IPS-15b (cell line): ENCODE results near the gene CP.
"Not testable (repeated sequence)": the region's sequence is repeated elsewhere in the genome, so short reads cannot be mapped to it uniquely, and the experiment has no call there.

ENCODE experiments used
- H3K27me3 ChIP-seq: one replicate; pipeline ENCODE4 v1.6.1; 2013; ENCODE audit warnings: low read length; ENCODE audit not compliant: control insufficient read depth, insufficient read depth
- H3K36me3 ChIP-seq: one replicate; pipeline ENCODE4 v1.6.1; 2013; ENCODE audit warnings: low read length; ENCODE audit not compliant: control insufficient read depth, insufficient read depth
- H3K4me1 ChIP-seq: one replicate; pipeline ENCODE4 v1.6.1; 2013; ENCODE audit warnings: mild to moderate bottlenecking, low read length; ENCODE audit not compliant: control insufficient read depth, insufficient read depth
- H3K4me3 ChIP-seq: one replicate; pipeline ENCODE4 v1.5.1; 2013; ENCODE audit warnings: low read depth, low read length
- H3K9ac ChIP-seq: one replicate; pipeline ENCODE4 v1.6.1; 2013; ENCODE audit warnings: low read depth, mild to moderate bottlenecking, low read length
- H3K9me3 ChIP-seq: one replicate; pipeline ENCODE4 v1.6.1; 2013; ENCODE audit warnings: mild to moderate bottlenecking, low read length; ENCODE audit not compliant: control insufficient read depth, insufficient read depth

Gene CP

DNA sequence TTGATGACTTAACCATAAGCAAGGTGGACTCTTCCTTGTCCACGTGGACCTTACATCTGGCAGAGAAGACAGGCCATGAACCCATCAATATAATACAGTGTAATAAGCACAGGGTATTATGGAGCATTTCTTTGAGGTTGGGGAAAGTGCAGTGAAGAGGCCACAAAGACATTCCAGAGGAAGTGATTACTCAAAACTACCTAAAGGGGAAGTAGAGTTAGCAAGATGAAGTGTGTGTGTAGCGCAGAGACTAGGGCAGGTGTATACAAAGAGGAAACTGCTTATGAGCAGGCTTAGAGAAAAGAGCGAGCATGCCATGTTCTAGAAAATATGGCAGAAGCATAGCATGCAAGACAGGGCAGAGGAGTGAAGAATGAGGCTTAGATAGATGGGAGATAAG, 17.9 kb downstream of the CP start:
- H3K9ac ChIP-seq = no peak overlapping the region
- no peaks in the 10 kb centered on the region for H3K9me3 ChIP-seq
- no peaks in the 10 kb centered on the region for H3K36me3 ChIP-seq
- H3K4me3 ChIP-seq = no peak overlapping the region
- H3K27me3 ChIP-seq = no peaks in the 10 kb centered on the region
- H3K4me1 ChIP-seq = peaks cover 13% of the 10 kb centered on the region

GRCh38 chr3:149199474-149199873, 22.2 kb downstream of the CP start:
- Histone ChIP-seq H3K9me3 (no peaks in the 10 kb centered on the region), H3K4me3 (no peak overlapping the region), H3K27me3 (no peaks in the 10 kb centered on the region), H3K9ac (no peak overlapping the region), H3K36me3 (no peaks in the 10 kb centered on the region), H3K4me1 (peaks cover 29% of the 10 kb centered on the region)

DNA sequence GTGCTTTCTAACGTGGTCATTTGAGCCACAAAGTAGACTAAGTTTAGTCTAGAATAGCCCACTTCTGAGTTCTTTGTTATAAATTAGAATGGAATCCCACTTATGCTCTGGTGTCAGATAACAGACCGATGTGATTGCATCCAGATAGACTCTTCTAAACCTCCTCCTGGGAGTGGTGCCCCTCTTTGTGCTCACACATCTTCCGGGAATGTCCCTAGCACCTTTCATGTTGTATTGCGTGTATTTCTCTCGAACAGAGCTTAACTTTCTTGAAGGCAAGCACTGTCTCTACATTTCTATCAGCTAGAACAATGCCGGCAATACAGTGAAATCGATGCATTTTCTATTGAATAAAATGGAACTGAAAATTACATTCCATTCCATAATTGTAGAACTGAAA, 23.0 kb downstream of the CP start:
- Histone ChIP-seq H3K4me1 (peaks cover 29% of the 10 kb centered on the region), H3K36me3 (no peaks in the 10 kb centered on the region), H3K4me3 (peak overlapping the region; percentile 9), H3K9ac (no peak overlapping the region), H3K9me3 (no peaks in the 10 kb centered on the region), H3K27me3 (no peaks in the 10 kb centered on the region)

GRCh38 chr3:149197669-149198068, 24.0 kb downstream of the CP start:
- peak overlapping the region; percentile 18 for H3K9ac ChIP-seq
- H3K36me3 ChIP-seq = no peaks in the 10 kb centered on the region
- H3K4me1 ChIP-seq = peaks cover 35% of the 10 kb centered on the region
- H3K27me3 ChIP-seq = no peaks in the 10 kb centered on the region
- H3K9me3 ChIP-seq = no peaks in the 10 kb centered on the region
- peak overlapping the region; percentile 24 for H3K4me3 ChIP-seq

GRCh38 chr3:149196805-149197592, 24.6 kb downstream of the CP start:
- not testable (repeated sequence) for H3K27me3 ChIP-seq, H3K36me3 ChIP-seq, H3K9me3 ChIP-seq
- Histone ChIP-seq H3K4me3 (peak overlapping the region; percentile 24), H3K4me1 (peaks cover 35% of the 10 kb centered on the region), H3K9ac (peak overlapping the region; percentile 18)

DNA sequence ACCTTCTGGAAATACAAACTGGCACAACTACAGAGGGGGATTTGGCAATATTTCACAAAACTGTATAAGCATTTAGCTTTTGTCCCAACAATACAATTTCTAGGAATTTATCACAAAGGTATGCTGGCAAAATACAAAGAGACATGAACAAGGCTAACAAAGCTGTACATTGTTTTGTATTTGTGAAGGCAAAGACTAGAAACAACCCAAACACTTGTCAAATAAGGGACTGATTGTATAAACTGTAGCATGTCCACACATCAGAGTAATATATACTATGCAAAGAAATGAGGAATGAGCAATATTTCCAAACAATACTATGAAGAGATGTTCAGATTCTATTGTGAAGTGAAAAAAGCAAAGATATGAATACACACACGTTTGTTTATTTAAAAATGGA, 26.4 kb downstream of the CP start:
- Histone ChIP-seq H3K9ac (no peak overlapping the region), H3K9me3 (no peaks in the 10 kb centered on the region), H3K27me3 (no peaks in the 10 kb centered on the region), H3K4me3 (no peak overlapping the region), H3K36me3 (no peaks in the 10 kb centered on the region), H3K4me1 (peaks cover 35% of the 10 kb centered on the region)

DNA sequence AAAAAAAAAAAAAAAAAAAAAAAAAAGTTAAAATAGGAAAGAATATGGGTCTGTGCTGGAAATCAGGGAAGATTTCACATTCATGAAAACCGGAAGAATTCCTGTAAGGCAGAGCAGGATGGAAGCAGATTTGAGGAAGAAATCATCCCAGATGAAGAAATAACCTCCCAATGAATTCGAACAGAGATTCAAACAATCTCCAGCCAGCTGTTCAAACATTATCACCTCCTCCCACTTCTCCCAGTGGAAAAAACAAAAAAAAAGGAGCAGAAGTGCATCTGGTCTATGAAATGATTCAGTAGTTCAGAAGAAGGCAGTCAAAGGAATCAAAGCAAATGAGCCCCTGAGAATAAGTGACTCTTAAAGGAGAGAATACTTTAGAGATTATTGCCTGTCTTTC, 33.1 kb downstream of the CP start:
- no peaks in the 10 kb centered on the region for H3K9me3 ChIP-seq
- H3K27me3 ChIP-seq = no peaks in the 10 kb centered on the region
- no peaks in the 10 kb centered on the region for H3K36me3 ChIP-seq
- H3K4me1 ChIP-seq = peaks cover 8% of the 10 kb centered on the region
- no peak overlapping the region for H3K9ac ChIP-seq
- no peak overlapping the region for H3K4me3 ChIP-seq

DNA sequence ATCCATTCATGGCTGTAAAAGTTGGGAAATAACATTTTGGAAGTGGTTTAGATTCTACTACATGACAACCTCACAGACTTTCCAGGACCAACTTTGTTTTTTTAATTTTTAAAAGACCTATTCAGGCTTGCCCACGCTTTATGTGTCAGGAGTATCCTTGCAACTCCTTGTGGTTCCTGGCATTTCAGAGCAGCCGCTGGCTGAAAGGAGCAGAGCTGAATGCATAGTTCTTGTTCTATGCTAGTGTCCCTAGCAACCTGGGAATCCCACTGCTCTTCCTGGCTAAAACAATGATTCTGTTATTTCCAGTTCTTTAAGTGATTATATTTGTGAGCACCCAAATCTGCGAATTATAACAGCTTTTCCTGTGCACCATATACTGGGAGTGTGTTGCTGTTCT, 34.9 kb downstream of the CP start:
- Histone ChIP-seq H3K4me1 (peaks cover 3% of the 10 kb centered on the region), H3K36me3 (no peaks in the 10 kb centered on the region), H3K4me3 (no peak overlapping the region), H3K27me3 (no peaks in the 10 kb centered on the region), H3K9ac (no peak overlapping the region), H3K9me3 (no peaks in the 10 kb centered on the region)

GRCh38 chr3:149186219-149186618, 35.4 kb downstream of the CP start:
- H3K36me3 ChIP-seq = no peaks in the 10 kb centered on the region

DNA sequence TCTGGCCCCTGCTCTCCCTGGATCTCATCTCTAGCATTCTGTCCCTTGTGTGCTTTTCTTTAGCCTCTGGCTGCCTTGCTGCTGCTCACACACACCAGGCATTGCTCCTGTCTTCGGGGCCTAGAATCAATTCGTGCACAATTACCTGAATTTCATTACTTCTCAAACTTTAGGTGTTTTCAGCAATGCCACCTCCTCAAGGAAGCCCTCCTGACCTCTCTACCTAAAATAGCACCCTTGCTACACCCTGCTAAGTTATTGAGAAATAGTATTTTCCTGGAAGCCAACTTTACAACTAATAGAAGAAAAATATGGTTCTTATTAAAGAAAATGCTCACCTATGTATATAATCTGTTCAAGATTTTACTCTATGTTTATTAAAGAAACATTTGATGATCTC, 40.4 kb downstream of the CP start:
- H3K4me3 ChIP-seq = no peak overlapping the region
- peaks cover 3% of the 10 kb centered on the region for H3K4me1 ChIP-seq

More at GRCh38 chr3:149186219-149186618, 35.4 kb downstream of the CP start:
- Histone ChIP-seq H3K27me3 (no peaks in the 10 kb centered on the region), H3K4me3 (no peak overlapping the region), H3K9ac (no peak overlapping the region), H3K4me1 (peaks cover 3% of the 10 kb centered on the region), H3K9me3 (no peaks in the 10 kb centered on the region)

DNA sequence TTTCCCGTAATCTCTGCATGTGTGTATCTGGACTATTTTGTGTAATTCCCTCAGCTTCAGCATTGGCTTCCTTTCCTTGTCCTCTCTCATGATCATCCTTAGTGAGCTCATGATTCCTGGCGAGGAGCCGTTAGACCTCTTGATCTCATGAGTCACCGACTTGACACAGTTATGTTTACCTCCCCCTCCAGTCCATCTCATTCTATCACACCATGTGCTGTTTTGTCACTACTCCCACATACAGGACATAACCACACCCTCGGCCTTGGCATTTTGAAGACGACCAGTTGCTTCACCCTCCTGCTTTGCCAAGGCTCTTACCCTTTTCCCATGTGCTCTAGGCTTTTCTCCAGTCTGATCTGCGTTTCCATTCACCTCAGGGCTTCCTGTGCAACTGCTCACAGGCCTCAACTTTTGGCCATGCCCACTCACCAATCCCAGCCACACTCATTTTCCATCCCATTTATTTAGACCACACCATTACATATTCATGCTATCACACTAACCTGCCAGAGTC, 41.5 kb downstream of the CP start:
- H3K27me3 ChIP-seq = no peaks in the 10 kb centered on the region
- H3K36me3 ChIP-seq = peaks cover 4% of the 10 kb centered on the region
- no peaks in the 10 kb centered on the region for H3K9me3 ChIP-seq
- no peak overlapping the region for H3K4me3 ChIP-seq
- no peak overlapping the region for H3K9ac ChIP-seq
- H3K4me1 ChIP-seq = no peaks in the 10 kb centered on the region

More for the DNA sequence above, 40.4 kb downstream of the CP start:
- peaks cover 4% of the 10 kb centered on the region for H3K36me3 ChIP-seq
- H3K27me3 ChIP-seq = no peaks in the 10 kb centered on the region
- H3K9ac ChIP-seq = no peak overlapping the region
- no peaks in the 10 kb centered on the region for H3K9me3 ChIP-seq

GRCh38 chr3:149179220-149179619, 42.4 kb downstream of the CP start:
- Histone ChIP-seq H3K36me3 (peaks cover 4% of the 10 kb centered on the region), H3K27me3 (no peaks in the 10 kb centered on the region), H3K9ac (no peak overlapping the region), H3K4me3 (no peak overlapping the region), H3K4me1 (no peaks in the 10 kb centered on the region), H3K9me3 (no peaks in the 10 kb centered on the region)
